Stimulated activated CD4-positive, alpha-beta T cell treated with anti-CD3 and anti-CD28 coated beads, Interleukin-4, amount 100 ng/mL, for 4 hours (primary cell): ENCODE data around the gene RAB39A.
"Not testable (repeated sequence)": the region's sequence is repeated elsewhere in the genome, so short reads cannot be mapped to it uniquely, and the experiment has no call there.

Source experiments
- DNase-seq, 2 experiments: peaks; one replicate each; pipeline ENCODE4 v3.0.0-alpha.2; 2020

RAB39A gene

GRCh38 chr11:107928046-107928766 is at the start of gene RAB39A:
Gene RAB39A (plus strand): TSS chr11:107928448. CDS start chr11:107928569, 121 bp downstream.
- peak; percentile 56 to 77 for DNase-seq

DNA sequence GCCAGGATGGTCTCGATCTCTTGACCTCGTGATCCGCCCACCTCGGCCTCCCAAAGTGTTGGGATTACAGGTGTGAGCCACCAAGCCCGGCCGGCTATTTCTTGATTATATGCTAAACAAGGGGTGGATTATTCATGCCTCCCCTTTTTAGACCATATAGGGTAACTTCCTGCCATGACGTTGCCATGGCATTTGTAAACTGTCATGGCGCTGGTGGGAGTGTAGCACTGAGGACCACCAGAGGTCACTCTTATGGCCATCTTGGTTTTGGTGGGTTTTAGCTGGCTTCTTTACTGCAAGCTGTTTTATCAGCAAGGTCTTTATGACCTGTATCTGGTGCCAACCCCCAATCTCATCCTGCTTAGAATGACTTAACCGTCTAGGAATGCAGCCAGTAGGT is 46.8 kb upstream of the RAB39A start:
- DNase-seq, result not testable (repeated sequence)

GRCh38 chr11:107882095-107882820 is 46.0 kb upstream of the RAB39A start:
- DNase-seq, result no peak

DNA sequence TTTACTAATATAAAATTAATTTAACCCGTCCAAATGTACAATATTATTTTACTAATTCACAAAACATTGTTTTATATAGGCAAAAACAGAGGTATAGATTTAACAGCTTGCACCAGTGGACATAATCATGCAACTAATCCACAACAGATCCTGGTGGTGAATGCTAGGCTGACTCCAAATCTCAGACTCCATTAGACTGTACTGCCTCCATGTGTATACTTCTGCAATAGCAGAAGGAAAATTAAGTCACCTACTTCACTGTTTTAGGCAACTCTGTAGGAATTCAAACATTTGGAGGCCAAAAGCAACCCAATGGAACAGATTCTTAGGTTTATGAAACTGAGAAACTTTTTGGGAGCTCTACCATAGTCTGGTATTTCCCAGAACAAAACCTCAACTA is 30.0 kb upstream of the RAB39A start:
- DNase-seq, result no peak

GRCh38 chr11:107908211-107908610 is 20.0 kb upstream of the RAB39A start:
- no peak for DNase-seq

DNA sequence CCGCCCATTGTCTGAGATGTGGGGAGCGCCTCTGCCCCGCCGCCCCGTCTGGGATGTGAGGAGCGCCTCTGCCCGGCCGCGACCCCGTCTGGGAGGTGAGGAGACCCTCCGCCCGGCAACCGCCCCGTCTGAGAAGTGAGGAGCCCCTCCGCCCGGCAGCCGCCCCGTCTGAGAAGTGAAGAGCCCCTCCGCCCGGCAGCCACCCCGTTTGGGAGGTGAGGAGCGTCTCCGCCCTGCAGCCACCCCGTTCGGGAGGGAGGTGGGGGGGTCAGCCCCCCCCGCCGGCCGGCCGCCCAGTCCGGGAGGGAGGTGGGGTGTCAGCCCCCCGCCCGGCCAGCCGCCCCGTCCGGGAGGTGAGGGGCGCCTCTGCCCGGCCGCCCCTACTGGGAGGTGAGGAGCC is 15.8 kb upstream of the RAB39A start:
- DNase-seq, result not testable (repeated sequence)

GRCh38 chr11:107915229-107915628 is 13.0 kb upstream of the RAB39A start:
- no peak for DNase-seq

DNA sequence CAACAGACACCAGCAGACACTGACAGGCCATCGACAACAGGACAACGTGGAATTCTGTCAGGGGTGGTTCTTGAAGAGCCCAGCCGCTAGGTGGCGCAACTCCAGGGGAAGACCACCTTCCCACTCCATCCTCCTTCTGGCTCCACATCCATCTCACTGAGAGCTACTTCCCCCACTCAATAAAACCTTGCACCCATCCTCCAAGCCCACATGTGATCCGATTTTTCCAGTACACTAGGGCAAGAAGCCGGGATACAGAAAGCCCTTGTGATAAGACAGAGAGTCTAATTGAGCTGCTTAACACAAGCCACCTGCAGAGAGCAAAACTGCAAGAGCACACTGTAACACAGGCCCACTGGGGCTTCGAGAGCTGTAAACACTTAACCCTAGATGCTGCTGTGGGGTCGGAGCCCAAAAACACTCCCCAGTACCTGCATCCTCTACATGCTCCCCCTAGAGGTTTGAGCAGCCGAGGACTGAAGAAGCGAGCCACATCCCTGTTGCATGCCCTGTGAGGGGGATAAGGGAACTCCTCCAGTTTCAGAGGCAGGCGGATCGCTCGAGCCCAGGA is 11.5 kb upstream of the RAB39A start:
- peak in 1 of 2 experiments; percentile 33 for DNase-seq

DNA sequence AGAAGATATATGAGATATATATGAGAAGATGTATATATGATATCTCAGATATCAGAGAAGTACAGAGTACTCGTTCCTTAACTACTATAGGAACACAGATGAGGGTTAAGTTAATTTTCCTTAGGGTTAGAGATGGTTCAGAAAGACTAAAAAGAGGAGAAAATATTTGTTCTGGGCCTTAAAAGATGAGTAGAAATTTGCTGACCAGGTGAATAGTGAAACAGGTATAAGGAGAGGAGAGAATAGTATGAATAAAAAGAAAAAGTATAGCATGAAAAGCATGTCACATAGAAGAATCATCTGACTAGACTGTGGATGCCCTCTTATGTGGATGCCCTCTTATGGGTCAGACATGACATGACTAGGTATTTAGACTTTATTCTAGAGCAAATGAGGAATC is 6.3 kb upstream of the RAB39A start:
- DNase-seq, result no peak

DNA sequence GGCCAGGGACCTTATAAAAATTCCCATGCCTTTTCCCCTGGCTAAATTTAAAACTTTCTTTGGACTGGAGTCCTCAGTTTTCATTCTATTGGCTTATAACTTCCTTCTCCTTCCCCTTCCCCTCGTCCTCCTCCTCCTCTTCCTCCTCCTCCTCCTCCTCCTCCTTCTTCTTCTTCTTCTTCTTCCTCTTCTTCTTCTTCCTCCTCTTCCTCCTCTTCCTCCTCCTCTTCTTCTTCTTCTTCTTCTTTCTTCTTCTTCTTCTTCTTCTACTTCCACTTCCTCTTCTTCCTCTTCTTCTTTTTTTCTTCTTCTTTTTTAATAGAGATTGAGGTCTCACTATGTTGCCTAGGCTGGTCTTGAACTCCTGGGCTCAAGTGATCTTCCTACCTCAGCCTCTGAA is 4.7 kb upstream of the RAB39A start:
- DNase-seq, result not testable (repeated sequence)

DNA sequence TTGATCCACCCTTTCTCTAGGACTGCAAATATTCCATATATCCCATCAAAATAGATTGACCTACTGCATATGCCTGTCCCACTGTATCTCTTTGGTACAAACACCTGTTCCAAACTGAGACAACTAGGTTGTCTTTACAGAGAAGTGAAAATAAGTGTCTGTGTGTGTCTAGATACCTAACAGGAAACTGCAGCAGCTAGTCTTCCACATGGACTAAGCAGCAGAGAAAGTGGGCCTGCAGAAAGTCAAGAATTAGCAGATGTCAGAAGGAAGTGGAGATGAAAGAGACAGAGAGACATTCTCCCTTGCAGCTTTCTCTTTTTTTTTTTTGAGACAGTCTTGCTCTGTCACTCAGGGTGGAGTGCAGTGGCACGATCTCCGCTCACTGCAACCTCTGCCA is 3.9 kb upstream of the RAB39A start:
- DNase-seq, result no peak

GRCh38 chr11:107927559-107927958 is 689 bp upstream of the RAB39A start:
- DNase-seq, result no peak

- DNase-seq, result no peak
Observed at GRCh38 chr11:107928767-107929507, 689 bp downstream of the RAB39A start.

- no peak for DNase-seq
Observed at GRCh38 chr11:107929611-107930200, 1.5 kb downstream of the RAB39A start.

DNA sequence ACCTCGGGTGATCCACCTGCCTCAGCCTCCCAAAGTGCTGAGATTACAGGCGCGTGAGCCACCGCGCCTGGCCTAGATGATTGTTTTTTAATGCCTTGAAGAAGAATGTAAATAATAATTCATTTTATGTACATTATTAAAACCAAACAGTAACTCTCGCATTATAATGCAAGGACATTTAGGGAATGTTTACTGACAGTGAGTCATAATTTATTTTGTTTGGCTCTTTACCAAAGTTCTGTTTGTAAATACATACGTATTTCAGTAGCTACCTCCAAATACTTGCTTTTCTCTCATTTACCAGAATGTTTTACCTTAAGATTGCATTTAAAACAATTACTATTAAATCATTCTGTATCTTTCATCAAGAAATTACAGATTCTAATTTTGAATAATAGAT is 3.0 kb downstream of the RAB39A start:
- no peak for DNase-seq

- no peak for DNase-seq
Observed at GRCh38 chr11:107947904-107948303, 19.7 kb downstream of the RAB39A start.

- DNase-seq, result not testable (repeated sequence)
Observed at GRCh38 chr11:107948328-107948727, 20.1 kb downstream of the RAB39A start.

GRCh38 chr11:107951155-107951554 is 22.9 kb downstream of the RAB39A start:
- no peak for DNase-seq

- DNase-seq, result no peak
Observed at GRCh38 chr11:107953446-107953845, 25.2 kb downstream of the RAB39A start.

DNA sequence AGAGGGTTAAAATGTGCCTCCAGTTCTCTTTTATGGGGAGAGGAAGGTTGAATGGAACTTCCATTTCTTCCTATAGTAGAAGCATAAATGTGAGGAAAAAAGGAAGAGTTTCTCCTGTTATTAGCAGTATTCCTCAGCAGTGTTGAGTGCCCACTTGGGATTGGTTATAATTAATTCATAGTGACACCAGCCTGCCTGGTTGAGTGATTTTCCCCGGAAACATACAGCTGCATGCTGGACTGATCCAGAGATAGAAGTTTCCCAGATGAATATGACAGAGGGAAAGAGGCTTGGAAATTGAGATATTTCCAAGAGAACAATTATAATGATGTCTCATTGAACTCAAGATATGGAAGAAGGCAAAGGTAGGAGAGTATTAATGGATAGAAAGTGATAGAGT is 28.3 kb downstream of the RAB39A start:
- DNase-seq, result no peak

DNA sequence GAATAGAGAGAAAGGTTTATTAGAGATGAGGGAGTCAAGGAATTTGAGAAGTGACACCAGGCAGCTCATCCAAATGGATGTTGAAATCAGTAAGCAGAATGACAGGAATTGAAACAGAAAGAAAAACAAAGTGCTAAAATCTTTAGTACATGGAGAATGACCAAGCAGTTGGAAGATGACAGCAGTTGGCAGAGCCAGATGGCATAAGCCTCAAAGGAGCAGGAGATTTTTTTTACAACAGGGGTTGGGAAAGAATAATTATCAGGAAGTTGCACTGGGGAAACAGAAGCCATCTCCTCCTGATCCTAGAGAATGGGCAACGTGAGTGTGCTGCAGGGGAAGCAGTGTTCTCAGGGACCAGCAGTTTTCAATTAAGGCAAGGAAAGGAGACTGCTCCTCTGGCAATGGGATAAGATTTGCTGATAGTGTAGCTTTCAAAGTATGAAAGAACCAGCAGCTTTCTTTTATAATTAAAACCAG is 28.9 kb downstream of the RAB39A start:
- DNase-seq, result no peak

DNA sequence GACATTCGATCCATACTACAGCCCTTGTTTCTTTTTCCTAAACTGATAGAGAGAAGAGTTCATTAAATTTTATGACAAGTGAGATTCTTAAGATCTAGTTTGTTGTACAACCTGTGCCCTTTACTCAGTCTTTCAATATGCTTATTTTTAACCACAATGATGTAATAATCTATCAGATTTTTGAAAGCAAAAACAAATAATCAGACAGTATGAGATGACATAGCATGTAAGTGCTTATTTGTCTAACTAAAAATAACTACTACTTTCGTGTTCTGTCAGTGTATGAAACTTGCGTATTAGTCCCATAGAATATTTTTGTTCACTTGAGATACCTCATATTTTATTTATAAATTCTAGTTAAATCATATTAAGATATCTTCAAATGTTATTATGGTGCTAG is 33.2 kb downstream of the RAB39A start:
- no peak for DNase-seq

- DNase-seq, result no peak
Observed at GRCh38 chr11:107962181-107962580, 33.9 kb downstream of the RAB39A start.
